ENCODE results near the gene PIMREG. TPM values are rescaled to one million over a fixed set of nuclear protein-coding genes. Genes with fewer than 3 reads are reported as not detected.

PIMREG gene
- total and polyA plus RNA-seq, 3 donors from 2014 or later, result 0.73 to 1.8 (median 1.3) TPM

DNA sequence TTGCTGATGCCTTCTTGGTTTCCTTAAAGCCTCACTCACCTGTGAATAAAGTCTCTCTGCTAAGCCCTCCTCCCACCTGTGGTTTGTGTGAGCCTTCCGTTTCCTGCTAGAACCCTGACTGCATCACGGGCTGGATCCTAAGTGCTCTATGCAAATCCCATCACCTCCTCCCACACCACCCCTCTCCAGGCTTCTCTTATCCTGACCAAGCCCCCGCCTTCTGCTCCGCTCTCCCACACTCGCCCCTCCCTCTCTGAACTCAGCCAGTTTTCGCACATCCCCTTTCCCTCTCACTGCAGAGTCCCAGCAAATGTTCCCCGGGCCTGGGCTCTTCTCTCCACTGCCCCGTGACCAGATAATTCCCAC is 51.8 kb downstream of the PIMREG start:
- Histone ChIP-seq H3K27ac (no peak overlapping the region), H3K9me3 (no peaks in the 10 kb centered on the region), H3K27me3 (no peaks in the 10 kb centered on the region), H3K36me3 (ENCODE audit: low read depth, missing control alignments) (no peaks in the 10 kb centered on the region), H3K4me3 (no peak overlapping the region), H3K4me1 (peaks cover 16% of the 10 kb centered on the region)
- WGBS, 2 donors, result 24 to 45% methylated on average over 8 of the region's 8 CpGs
- DNase-seq, result no peak
- TF ChIP-seq POLR2A (IDR thresholded peaks at IDR 0.05) (no peak), CTCF (IDR thresholded peaks at IDR 0.05) (no peak)
- intact Hi-C loops (cut with DNase I; ENCODE audit: low total_unique reads), result no loop called here

DNA sequence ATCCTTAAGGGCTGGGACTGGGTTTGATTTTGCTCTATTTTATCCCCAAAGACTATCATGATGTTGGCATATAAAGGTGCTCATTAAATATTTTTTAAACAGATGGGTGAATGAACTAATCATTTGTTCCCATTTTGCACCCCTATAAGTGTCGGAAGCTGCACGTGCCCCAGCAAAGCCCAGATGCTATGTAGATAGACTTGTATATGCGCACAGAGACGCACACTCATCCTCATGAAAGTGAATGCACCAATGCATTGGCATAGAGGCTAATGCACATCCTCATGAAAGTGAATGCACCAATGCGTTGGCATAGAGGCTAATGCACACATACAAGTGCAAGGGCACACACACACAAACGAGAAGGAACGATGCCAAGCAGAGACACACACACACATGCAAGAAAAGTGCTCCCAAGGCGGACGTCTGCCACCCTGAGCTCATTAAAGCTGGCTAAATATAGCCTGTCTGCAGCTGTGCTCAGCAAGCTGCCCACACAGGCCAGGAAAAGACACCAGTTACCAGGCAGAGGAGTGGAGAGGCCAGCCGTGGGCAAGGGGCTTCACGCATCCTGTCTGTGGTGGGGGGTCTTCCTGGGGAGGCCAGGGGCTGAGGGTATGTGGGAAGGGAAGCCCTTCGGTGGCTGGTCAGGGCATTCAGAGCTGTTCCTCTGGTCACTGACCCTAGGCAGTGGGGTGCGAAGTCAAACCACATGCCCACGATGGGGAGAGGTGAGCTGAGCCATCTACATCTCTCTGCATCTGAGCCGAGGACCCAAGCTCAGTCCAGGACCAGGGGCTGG is 52.6 kb downstream of the PIMREG start:
- no peak for DNase-seq
- Histone ChIP-seq H3K36me3 (ENCODE audit: low read depth, missing control alignments) (no peaks in the 10 kb centered on the region), H3K27ac (no peak overlapping the region), H3K27me3 (no peaks in the 10 kb centered on the region), H3K4me3 (no peak overlapping the region), H3K4me1 (peaks cover 16% of the 10 kb centered on the region), H3K9me3 (no peaks in the 10 kb centered on the region)
- intact Hi-C loops (cut with DNase I; ENCODE audit: low total_unique reads), result no loop called here
- 60 to 61% methylated on average over 12 to 15 of the region's 15 CpGs for WGBS, 2 donors
- TF ChIP-seq POLR2A (IDR thresholded peaks at IDR 0.05) (no peak), CTCF (IDR thresholded peaks at IDR 0.05) (no peak)

GRCh38 chr17:6497496-6498221 is 53.4 kb downstream of the PIMREG start:
- Histone ChIP-seq H3K4me3 (no peak overlapping the region), H3K4me1 (peaks cover 16% of the 10 kb centered on the region), H3K9me3 (no peaks in the 10 kb centered on the region), H3K36me3 (ENCODE audit: low read depth, missing control alignments) (no peaks in the 10 kb centered on the region), H3K27ac (no peak overlapping the region), H3K27me3 (no peaks in the 10 kb centered on the region)
- intact Hi-C loops (cut with DNase I; ENCODE audit: low total_unique reads), result no loop called here
- WGBS, 2 donors, result 73% methylated on average over 17 of the region's 17 CpGs; no CpG with 5 or more reads in 1 of the 2 donors
- no peak for DNase-seq
- TF ChIP-seq POLR2A (IDR thresholded peaks at IDR 0.05) (no peak), CTCF (IDR thresholded peaks at IDR 0.05) (no peak)

- 88% methylated on average over 7 of the region's 7 CpGs for WGBS, 2 donors
- intact Hi-C loops (cut with DNase I; ENCODE audit: low total_unique reads), result no loop called here
- H3K9me3 ChIP-seq, result no peaks in the 10 kb centered on the region
- no peaks in the 10 kb centered on the region for H3K36me3 ChIP-seq (ENCODE audit: low read depth, missing control alignments)
- no peak overlapping the region for H3K27ac ChIP-seq
- H3K4me1 ChIP-seq, result peaks cover 11% of the 10 kb centered on the region
- TF ChIP-seq CTCF (IDR thresholded peaks at IDR 0.05) (no peak), POLR2A (IDR thresholded peaks at IDR 0.05) (no peak)
- DNase-seq, result no peak
- no peak overlapping the region for H3K4me3 ChIP-seq
- H3K27me3 ChIP-seq, result no peaks in the 10 kb centered on the region
Observed at GRCh38 chr17:6498356-6498755, 54.1 kb downstream of the PIMREG start.
